GM19099 (cell line): Measurements from ENCODE around the gene FAM47E.

Experiments
- POLR2A ChIP-seq: IDR thresholded peaks from 3 replicates; pipeline ENCODE4 v1.6.1; 2011; ENCODE audit warnings: low read depth; ENCODE audit not compliant: insufficient read length; ENCODE audit errors: extremely low read depth

Gene FAM47E

DNA sequence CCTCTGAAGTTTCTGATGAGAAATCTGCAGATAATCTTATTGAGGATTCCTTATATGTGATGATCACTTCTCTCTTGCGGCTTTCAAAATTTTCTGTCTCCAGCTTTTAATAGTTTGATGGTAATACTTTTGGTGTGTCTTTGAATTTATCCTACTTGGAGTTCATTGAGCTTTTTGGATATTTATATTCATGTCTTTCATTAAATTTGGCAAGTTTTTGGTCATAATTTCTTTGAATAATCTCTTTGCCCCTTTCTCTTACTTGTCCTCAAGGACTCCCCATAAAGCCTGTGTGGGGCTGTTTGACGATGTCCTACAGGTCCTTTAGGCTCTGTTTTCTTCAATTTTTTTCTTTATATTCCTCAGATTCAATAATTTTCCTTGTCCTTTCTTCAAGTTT, 11.3 kb upstream of the FAM47E start:
- TF ChIP-seq POLR2A, result no peak

GRCh38 chr4:76246025-76246424, 5.5 kb upstream of the FAM47E start:
- no peak for TF ChIP-seq POLR2A

- no peak for TF ChIP-seq POLR2A
These were observed 4.7 kb upstream of the FAM47E start for GRCh38 chr4:76246852-76247251.

GRCh38 chr4:76250962-76251361, 559 bp upstream of the FAM47E start:
- TF ChIP-seq POLR2A, result no peak

GRCh38 chr4:76252271-76252653, 741 bp downstream of the FAM47E start:
- TF ChIP-seq POLR2A, result no peak

- no peak for TF ChIP-seq POLR2A
These were observed 2.0 kb downstream of the FAM47E start for GRCh38 chr4:76253511-76253910.

DNA sequence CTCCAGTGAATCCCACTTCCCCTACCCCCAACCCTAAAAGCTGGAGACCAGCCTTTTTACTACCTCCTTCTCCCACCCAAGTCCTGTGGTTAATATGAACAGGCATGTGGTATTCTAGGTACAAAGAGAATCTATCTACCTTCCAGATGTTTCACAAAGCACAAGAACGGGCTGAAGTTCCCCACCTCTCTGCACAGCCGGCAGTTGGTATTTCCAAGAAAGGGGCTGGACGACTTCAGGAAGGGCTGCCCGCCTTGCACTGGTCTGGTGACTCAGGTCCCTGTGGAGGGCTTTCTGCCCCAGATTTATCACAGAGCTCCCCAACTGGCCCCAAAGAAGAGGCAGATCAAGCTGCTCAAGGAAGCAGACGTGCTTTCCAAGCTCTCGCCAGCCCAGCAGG, 4.5 kb downstream of the FAM47E start:
- TF ChIP-seq POLR2A, result no peak

DNA sequence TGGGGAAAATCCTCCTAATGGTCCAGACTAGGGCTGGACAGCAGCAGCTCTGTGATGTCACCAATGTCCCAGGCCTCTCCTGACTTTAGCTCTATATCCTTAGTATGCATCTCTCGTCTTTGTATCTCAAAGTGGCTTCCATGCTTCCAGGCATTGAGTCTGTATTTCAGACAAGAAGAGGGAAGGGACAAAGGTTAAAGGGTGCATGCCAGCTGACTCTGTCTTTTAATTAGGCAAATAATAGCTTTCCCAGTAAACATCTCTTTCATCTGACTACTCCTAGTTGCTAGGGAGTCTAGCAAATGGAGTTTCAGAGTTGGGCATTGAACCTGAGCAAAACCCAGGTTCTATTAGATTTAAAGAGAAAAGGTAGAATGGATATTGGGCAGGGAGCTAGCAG, 5.4 kb downstream of the FAM47E start:
- no peak for TF ChIP-seq POLR2A

DNA sequence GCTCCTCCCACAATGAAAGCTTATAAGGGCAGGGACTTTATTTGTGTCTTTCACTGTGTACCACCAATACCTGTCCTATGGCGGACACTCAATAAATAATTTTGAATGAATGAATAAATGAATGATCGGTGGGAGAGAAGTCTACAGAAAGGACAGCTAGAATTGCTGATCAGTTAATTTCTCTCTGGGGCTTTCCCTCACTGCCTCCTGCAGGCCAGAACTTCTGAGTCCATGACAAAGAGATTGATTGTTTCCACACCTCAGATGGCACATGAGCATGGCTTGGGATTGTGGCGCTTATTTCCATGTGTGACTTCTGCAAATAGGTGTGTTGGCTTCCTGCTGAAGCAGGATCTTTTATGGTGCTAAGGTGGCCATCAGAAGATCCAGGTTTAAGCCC, 6.3 kb downstream of the FAM47E start:
- no peak for TF ChIP-seq POLR2A

DNA sequence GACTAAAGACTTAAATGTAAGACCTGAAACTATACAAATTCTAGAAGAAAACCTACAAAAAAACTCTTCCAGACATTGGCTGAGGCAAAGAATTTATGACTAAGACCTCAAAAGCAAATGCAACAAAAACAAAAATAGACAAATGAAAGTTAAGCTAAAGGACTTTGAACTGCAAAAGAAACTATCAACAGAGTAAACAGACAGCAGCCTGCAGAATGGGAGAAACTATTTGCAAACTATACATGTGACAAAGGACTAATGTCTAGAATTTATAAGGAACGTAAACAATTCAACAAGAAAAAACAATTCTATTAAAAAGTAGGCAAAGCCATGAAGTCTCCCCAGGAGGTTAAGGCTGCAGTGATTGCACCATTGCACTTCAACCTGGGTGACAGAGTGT, 9.1 kb downstream of the FAM47E start:
- no peak for TF ChIP-seq POLR2A

DNA sequence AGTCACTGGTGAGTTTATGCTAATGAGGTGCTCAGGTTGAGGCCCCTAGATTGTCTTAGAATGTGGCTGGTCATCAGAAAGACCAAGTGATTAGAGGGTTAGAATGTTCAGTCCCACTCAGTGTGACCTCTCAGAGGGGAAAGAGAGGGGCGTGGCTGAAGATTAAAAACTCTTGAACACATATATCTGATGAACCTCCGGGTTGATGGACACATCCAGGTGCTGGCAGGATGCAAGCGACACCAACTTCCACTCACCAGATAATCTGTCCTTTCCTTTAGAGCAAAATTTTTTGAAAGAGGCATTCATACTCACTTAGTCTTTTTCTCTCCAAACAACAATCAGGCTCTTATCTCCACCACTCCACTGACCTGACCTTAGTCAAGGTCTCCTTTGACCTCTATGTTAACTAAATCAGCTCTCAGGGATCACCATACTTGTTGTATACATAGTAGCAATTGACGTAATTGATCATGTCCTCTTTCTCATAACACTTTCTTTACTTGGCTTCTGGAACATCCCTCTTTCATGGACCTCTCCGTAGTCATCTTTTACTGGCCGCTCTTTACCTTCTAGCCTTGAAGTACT, 14.2 kb downstream of the FAM47E start:
- TF ChIP-seq POLR2A, result no peak

GRCh38 chr4:76266627-76267026, 15.1 kb downstream of the FAM47E start:
- no peak for TF ChIP-seq POLR2A

DNA sequence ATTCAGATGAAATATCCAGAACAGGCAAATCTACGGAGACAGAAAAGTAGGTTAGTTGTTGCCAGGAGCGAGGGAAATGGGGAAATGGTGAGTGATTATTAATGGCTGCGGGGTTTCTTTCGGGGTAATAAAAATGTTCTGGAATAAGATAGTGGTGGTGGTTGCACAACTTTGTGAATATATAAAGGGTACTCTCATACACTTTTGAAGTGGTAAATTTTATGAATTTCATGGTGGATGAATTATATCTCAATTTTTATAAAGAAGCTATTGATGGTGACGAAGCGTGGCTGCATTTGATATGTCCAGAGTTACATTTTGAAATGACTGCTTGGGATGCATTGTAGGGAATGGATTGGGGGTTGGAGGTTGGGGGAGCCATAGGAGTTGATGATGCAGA, 16.3 kb downstream of the FAM47E start:
- TF ChIP-seq POLR2A, result no peak

GRCh38 chr4:76270244-76271175, 19.0 kb downstream of the FAM47E start:
- TF ChIP-seq POLR2A, result no peak

- TF ChIP-seq POLR2A, result no peak
These were observed 19.7 kb downstream of the FAM47E start for GRCh38 chr4:76271248-76271647.

- TF ChIP-seq POLR2A, result no peak
These were observed 20.6 kb downstream of the FAM47E start for GRCh38 chr4:76272073-76272472.
